NCI-H69 (cell line): ENCODE data around the gene TNFRSF1B.

ENCODE experiments used
- DNase-seq: peaks from one replicate; lab custom pipeline; 2025; lab: John Stamatoyannopoulos, UW

TNFRSF1B gene

DNA sequence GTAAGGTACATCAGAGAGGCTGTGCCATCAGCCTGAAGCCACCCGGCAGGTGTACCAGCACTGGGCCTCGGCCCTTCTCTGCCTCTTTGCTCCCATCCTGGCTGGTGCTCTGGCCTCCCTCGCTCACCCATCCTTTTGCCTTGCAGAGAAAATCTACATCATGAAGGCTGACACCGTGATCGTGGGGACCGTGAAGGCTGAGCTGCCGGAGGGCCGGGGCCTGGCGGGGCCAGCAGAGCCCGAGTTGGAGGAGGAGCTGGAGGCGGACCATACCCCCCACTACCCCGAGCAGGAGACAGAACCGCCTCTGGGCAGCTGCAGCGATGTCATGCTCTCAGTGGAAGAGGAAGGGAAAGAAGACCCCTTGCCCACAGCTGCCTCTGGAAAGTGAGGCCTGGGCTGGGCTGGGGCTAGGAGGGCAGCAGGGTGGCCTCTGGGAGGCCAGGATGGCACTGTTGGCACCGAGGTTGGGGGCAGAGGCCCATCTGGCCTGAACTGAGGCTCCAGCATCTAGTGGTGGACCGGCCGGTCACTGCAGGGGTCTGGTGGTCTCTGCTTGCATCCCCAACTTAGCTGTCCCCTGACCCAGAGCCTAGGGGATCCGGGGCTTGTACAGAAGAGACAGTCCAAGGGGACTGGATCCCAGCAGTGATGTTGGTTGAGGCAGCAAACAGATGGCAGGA is 24.5 kb upstream of the TNFRSF1B start:
- DNase-seq, result no peak

DNA sequence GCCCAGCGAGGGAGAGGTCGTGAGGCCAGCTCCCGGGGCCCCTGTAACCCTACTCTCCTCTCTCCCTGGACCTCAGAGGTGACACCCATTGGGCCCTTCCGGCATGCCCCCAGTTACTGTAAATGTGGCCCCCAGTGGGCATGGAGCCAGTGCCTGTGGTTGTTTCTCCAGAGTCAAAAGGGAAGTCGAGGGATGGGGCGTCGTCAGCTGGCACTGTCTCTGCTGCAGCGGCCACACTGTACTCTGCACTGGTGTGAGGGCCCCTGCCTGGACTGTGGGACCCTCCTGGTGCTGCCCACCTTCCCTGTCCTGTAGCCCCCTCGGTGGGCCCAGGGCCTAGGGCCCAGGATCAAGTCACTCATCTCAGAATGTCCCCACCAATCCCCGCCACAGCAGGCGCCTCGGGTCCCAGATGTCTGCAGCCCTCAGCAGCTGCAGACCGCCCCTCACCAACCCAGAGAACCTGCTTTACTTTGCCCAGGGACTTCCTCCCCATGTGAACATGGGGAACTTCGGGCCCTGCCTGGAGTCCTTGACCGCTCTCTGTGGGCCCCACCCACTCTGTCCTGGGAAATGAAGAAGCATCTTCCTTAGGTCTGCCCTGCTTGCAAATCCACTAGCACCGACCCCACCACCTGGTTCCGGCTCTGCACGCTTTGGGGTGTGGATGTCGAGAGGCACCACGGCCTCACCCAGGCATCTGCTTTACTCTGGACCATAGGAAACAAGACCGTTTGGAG is 23.7 kb upstream of the TNFRSF1B start:
- DNase-seq, result no peak

DNA sequence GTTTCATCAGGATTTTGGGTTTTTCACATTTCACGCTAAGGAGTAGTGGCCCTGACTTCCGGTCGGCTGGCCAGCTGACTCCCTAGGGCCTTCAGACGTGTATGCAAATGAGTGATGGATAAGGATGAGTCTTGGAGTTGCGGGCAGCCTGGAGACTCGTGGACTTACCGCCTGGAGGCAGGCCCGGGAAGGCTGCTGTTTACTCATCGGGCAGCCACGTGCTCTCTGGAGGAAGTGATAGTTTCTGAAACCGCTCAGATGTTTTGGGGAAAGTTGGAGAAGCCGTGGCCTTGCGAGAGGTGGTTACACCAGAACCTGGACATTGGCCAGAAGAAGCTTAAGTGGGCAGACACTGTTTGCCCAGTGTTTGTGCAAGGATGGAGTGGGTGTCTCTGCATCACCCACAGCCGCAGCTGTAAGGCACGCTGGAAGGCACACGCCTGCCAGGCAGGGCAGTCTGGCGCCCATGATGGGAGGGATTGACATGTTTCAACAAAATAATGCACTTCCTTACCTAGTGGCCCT is 23.1 kb upstream of the TNFRSF1B start:
- peak; percentile 17 for DNase-seq

DNA sequence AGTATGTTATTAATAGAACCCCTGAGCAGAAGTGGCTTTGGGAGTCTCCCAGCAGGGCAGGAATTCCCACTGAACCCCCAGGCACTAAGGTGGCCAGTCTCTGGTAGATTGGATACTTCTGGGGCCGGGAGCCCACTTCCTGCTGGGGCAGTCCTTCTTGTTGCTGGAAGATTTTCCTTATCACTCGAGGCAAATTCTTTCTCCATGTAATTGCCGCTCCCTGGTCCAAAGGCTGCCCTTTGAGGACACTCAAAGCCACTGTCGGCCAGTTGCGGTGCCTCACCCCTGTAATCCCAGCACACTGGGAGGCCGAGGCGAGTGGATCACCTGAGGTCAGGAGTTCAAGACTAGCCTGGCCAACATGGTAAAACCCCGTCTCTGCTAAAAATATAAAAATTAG is 22.6 kb upstream of the TNFRSF1B start:
- DNase-seq, result no peak

DNA sequence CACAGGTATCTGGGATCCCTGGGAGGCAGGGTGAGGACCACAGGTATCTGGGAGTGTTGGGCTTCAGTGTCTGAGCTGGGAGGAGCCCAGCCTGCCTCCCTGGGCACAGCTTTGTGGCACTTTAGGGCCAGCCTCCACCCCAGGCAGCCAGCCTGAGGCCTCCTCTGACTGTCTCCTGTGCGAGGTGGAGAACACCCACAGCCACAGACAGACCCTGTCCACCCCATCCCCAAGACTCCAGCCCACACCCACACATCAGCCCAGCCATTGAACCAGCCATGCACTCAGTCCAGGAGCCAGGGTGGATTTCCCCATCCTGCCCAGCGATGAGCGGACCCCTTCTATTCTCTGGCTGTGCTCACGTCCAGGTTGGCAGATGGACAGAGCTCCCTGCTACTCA is 21.8 kb upstream of the TNFRSF1B start:
- no peak for DNase-seq

DNA sequence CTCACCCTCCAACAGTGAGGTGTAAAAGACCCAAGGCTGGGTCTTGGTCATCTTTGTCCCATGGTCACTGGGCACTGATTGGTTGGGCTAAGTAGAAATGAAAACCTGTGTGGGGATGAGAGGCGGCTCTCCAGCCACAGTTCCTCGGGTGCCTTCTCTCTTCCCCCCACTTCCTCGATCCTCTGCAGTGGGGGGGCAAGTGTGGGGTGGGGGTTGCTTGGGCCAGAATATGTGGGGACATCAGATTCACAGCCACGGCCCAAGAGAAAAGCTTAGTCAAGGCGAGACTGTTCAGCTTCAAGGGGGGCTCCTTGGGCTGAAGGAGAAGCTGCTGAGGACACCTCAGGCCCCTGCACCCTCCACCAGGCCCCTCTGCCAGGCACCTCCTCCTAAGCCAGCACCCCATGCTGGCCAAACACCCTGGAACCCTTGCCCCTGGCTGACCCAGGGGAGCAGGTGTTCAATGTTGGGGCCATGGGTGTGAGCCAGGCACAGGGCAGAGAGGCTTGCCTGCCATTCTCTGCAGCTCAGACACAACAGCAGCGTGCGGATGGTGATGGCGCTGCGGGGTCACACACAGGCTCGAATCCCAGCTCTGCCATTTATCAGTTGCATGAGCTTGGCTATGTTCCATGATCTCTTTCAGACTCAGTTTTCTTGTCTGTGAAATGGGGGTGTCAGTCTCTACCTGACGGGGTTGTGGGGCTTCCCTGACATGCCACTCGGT is 21.0 kb upstream of the TNFRSF1B start:
- DNase-seq, result no peak

DNA sequence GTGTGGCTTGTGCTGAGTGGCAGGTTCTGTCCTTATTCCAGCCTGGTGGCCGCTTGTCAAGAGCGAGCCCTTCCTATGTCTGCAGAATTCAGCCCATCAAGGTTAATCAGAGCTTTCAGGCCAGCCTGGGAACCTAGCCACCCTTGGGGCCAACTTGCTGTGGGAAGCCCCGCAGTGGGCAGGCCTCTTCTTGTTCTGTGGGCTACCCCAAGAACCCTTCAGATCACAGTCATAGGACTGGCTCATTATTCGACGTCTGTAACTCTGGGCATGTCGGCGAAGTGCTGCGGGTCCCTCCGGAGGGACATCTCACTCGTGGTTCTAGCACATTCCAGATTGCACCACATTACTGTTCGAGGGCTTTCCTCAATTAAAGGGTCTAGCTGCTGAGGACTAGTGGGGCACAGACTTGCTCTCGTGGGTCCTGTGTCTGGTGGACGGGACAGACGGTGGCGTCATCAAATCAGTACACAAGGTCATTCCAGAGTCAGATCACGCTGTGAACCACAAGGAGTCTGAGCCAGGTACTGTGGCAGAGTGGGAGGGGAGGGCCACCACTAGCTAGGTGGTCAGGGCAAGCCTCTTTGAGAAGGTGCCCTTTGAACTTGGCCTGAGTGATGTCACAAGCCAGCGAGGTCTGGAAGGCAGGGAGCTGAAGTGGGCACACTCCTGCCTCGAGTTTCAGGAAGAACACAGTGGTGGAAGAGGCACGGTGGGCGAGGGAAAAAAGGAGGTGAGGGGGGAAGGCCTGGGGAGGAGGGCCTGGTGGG is 20.3 kb upstream of the TNFRSF1B start:
- DNase-seq, result no peak

DNA sequence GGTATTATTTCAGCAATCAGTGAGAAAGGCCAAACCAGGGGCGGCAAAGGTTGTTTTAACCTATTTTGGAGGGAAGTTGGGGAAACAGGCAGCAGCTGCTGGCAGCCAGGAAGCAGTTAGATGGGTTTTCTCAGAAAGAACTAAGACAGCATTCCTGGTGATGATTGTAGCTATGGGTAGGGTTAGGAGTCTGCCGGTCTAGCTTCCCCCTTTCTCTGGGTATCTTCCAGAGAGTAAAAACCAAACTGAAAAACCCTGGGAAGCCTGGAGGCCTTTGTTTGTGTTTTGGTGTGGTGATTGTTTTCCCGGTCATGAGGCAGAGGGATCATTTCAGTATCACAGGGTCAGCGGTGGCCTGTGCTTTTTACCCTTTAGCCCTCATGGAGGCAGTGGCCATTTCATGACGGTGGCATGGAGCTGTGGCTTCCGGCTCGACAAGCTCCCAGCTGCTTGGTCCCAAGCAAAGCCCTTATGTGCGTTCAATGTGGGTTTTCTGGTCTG is 19.5 kb upstream of the TNFRSF1B start:
- no peak for DNase-seq

DNA sequence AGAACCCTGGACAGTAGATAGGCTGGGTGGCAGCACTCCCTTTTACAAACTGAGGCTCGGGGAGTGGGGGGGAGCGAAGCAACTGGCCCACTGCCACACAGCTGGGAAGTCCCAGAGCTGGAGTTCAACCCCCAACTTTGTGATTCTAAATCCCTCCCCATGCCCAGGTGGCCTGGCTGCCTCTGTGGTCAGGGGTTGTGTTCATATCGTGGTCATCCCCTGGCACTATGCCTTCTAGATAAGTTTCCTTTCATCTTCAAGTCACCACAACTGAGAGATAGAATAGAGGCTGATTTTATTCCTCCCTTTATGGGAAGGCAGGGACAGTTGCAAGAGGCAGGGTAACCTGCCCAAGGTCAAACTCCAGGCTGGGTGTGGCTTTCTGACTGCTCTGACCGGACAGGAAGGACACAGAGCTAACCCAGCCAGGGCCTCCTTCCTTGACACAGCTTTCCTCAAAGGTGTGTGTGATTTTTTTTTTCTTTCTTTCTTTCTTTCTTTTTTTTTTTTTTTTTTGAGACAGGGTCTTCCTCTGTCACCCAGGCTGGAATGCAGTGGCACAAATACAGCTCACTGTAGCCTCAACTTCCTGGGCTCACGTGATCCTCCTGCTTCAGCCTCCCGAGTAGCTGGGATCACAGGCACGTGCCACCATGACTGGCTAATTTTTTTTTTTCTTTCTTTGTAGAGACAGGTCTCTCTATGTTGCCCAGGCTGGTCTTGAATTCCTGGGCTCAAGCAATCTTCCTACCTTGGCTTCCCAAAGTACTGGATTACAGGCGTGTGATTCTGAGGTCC is 18.4 kb upstream of the TNFRSF1B start:
- DNase-seq, result no peak

DNA sequence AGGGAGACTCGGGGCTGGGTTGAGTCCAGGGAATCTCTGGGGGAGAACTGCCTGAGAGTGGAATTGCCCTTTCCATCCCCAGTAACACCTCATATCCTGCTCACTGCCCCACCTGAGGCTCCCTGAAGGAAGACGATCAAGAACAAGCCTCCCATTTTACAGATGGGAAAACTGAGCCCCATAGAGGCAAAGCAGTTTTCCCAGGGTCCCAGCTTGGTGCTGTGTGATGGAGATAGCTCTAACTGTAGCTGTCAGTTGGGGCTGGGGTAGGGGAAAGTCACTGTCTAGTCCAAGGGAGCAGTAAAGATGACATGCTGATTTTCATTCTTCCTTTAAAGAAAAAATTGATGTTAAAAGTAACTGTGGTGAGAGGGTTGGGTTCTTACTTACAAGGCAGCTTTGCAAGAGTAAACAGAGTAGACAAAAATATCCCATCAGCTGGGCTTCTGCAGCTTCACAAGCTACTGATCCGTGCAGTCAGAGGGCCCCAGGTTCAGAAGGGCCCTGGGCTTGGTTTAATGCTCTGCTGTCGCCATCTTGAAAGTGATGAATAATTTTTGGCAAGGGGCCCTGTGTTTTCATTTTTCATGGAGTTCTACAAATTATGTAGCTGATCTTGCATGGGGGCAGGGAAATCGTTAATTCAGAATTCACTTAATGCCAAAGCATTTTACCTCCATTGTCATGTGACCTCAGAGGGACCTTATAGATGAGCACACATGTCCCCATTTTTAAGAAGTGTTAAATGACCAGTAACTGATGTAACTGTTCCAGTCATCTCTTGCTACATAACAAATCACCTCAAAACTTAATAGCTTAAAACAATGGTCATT is 17.6 kb upstream of the TNFRSF1B start:
- DNase-seq, result no peak

DNA sequence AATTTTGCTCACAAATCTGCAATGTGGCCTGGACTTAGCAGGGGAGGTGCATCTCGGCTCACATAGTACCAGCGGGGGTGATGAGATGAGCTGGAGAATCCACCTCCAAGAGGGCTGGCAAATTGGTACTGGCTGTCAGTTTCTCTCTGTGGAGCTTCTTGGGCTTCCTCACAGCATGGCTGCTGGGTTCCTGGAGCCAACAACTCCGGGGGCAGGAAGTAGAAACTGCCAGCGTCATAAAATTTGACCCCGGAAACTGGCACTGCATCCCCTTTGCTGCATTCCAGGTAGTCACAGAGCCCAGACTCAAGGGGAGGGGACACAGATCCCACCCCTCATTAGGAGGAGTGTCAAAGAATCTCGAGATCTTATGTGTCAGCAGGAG is 17.0 kb upstream of the TNFRSF1B start:
- DNase-seq, result no peak

DNA sequence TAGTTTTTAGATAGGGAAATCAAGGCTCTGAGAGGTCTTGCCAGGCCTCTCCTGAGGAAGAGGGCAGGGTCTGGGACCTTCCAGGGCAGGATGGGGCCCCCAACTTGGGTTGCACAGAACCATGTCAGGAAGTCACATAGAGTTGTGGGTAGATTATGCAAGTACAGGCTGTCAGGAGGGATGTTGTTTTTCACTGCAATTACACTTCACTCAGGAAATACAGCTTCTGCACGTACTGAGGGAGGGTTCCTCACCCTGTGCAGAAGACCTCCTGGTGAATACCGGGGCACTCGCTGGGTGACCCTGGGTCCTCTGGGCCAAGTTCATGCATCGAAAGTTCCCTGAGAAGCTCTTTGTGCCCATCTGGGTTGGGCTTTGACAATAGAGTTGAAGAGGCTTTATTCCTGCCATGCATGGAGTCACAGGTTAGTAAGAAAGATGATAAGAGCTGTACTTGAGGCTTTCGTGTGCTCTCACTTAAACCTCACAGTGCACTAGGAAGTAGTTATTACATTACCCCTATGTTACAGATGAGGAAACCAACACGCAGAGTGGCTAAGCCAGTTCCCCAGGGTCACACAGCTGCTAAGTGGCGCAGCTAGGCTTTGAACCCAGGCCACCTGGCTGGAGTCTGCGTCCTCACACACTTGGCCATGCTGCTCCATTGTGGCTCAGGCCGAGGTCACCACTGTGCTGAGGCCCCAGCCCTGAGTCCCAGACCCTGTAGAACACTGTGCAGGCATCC is 16.2 kb upstream of the TNFRSF1B start:
- no peak for DNase-seq

DNA sequence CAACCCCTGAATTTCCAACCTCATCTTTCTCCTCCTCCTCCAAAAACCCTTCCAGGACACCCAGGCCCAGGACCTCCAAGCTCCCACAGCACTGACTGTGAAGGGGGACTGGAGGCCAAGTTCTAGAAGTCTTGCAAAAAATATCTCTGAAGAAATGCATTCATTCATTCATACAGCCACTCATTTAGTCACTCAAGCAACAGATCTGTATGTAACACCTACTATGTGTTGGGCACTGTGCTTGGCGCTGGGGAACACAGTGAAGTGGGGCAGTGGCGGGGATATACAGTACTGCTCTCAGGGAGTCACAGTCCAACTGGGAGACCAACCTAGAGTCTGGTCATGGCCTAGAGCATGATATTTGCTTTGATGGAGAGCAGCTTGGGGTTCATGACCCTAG is 15.3 kb upstream of the TNFRSF1B start:
- DNase-seq, result no peak

DNA sequence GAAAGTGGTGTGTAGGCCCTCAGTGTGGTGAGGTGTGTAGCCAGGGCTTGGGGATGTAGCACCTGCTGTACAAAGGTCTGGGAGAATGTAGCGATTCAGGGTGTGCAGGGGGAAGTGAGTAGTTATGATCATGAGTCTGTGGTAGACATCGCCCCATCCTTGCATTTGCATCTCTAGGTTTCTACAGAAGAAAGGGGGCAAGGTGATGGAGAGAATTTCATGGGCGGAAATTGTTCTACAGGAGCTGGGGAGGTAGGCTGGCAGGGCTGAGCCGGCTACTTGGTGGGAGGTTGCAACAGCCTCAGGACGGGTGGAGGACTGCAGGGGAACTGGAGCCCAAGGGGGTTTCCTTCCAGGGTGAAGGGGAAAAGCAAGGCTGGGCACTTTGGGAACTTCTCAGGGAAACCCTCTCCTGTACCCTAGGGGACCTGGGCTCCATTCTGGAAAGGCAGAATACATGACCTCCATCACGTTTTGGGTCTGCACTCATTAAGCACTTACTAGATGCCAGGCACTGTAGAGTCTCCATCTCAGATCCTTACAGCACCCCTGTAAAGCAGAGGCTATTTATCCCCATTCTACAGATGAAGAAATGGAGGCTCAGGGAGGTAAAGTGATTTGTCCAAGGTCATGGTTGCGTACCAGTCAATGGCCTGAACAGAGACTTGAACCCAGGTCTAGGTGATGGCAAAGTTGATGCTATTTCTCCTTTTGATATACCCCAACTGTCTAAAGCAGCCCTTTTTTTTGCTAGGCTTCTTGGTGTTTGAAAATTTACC is 14.5 kb upstream of the TNFRSF1B start:
- DNase-seq, result no peak

DNA sequence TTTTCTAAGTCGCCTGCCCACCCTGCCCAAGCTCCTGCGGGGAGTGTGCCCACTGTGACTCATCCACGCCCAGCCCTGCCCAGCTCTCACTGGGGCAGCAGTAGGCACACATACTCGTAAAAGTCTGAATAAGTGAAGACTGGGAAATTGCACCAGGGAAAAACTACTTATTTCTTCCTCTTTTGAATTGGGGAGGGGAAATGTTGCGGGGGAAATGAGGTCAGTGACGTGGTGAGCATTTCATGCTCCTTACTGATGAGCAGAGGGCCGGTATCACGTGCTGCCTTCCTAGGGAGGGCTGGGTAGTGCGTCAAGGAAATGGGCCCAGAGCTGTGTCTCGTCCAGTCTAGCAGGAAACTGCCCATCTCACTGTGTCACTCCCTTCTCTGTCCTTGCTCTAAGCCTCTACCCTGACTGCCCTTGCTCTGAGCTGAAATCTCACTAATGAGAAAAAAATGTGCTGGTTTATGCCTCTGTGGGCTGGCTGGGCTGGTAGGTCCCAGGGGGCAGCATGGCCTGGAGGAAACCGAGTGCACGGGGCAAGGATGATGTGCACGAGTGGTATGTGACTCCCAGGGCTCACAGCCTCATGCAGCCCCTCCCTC is 13.5 kb upstream of the TNFRSF1B start:
- no peak for DNase-seq

DNA sequence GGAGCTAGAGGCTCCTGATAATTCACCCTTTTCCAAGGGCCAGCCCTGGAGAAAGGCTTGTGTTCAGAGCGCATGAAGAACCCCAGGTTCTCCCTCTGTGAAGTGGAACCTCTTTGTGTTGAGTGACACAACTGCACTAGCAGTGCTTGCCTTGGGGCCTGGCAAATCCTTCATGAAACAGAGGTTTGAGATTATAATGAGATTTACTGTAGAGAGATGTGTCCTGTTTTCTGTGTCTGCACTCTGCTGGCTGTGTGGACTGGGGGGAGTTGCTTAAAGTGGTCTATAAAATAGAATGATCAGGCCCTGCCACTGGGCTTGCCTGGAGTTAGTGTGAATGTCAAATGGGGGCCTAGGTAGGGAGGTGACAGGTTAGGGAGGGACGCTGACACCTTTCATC is 11.5 kb upstream of the TNFRSF1B start:
- no peak for DNase-seq

DNA sequence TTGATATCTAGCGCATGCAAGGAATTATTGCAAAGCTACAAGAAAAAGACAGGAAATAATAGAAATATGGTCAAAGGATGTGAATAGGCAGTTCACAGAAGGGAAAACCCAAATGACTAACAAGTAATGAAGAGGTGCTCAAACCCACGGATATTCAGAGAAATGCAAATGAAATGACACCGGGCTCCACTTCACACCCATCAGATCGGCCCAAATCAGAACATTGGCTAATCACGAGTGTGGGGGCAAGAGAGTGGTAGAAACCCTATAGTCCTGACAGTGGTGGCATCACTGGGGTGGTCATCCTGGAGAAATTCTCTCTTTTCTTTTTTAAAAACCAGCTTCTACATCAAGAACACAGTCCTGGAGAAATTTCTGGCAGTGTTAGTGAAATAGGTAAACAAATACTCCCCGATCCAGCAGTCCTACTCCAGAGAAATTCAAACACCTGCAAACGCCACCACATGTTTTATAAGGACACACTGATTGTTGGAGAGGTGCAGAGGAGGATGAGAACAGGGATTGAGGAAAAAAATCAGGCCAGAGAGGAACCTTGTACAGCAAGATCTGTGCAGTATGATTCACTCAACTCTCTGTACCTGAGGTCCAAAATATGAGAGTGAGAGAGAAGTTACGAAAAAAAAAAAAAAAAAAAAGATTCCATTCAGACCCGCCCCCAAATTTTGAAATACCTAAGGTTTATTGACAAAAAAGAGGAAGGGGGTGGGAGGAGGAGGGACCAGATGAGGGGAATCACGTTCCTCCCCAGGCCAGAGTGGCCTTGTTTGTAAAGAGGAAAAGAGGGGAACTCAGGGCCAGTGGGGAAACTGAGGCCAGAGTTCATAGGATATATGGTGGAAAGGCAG is 9.2 kb upstream of the TNFRSF1B start:
- DNase-seq, result no peak
